Neural progenitor cell (in vitro differentiated cells): ENCODE measurements around the gene DBNL. TPM values are rescaled to one million over a fixed set of nuclear protein-coding genes. Genes with fewer than 3 reads are reported as not detected.

Experiments
- DNase-seq: peaks from one replicate; pipeline ENCODE4 v3.0.0-alpha.2; 2016; ENCODE audit warnings: low spot score
- H2AFZ ChIP-seq: fragments of 200-600 bp; sonication (generic); replicated peaks from 2 replicates; pipeline ENCODE4 v1.6.1; 2016; ENCODE audit warnings: antibody characterized with exemption
- H3F3A ChIP-seq: fragments of 200-600 bp; sonication (generic); 2 replicates; pipeline ENCODE4 v1.6.1; 2016; ENCODE audit warnings: antibody characterized with exemption, low read depth
- H3K27ac ChIP-seq: fragments of 200-600 bp; sonication (generic); 2 replicates; pipeline ENCODE4 v1.5.1; 2016; ENCODE audit warnings: mild to moderate bottlenecking
- H3K27me3 ChIP-seq: fragments of 200-600 bp; sonication (generic); 2 replicates; pipeline ENCODE4 v1.6.1; 2016; ENCODE audit warnings: mild to moderate bottlenecking, moderate library complexity
- H3K36me3 ChIP-seq: fragments of 200-600 bp; sonication (generic); 2 replicates; pipeline ENCODE4 v1.5.1; 2016
- H3K4me1 ChIP-seq: fragments of 200-600 bp; sonication (generic); 2 replicates; pipeline ENCODE4 v1.6.1; 2016; ENCODE audit warnings: mixed run types
- H3K4me2 ChIP-seq: fragments of 200-600 bp; sonication (generic); 2 replicates; pipeline ENCODE4 v1.6.1; 2016
- H3K4me3 ChIP-seq: fragments of 200-600 bp; sonication (generic); 2 replicates; pipeline ENCODE4 v1.5.1; 2016
- H3K79me2 ChIP-seq: fragments of 200-600 bp; sonication (generic); 2 replicates; pipeline ENCODE4 v1.6.1; 2016; ENCODE audit warnings: low read depth
- H3K9ac ChIP-seq: fragments of 200-600 bp; sonication (generic); 2 replicates; pipeline ENCODE4 v1.6.1; 2016
- H3K9me3 ChIP-seq: fragments of 200-600 bp; sonication (generic); 2 replicates; pipeline ENCODE4 v1.5.1; 2016; ENCODE audit warnings: low read depth
- H4K20me1 ChIP-seq: fragments of 200-600 bp; sonication (generic); 2 replicates; pipeline ENCODE4 v1.6.1; 2016; ENCODE audit warnings: low read depth
- H3K27ac Mint-ChIP-seq: 3 replicates; pipeline ENCODE4 v1.8.0; 2021; ENCODE audit warnings: mixed read lengths
- H3K27me3 Mint-ChIP-seq: 2 replicates; pipeline ENCODE4 v1.8.0; 2022; ENCODE audit warnings: low read depth, mild to moderate bottlenecking, inconsistent platforms, moderate library complexity, mixed read lengths; ENCODE audit not compliant: insufficient read depth
- H3K36me3 Mint-ChIP-seq: 3 replicates; pipeline ENCODE4 v1.8.0; 2021; ENCODE audit warnings: mixed read lengths
- H3K4me1 Mint-ChIP-seq: 3 replicates; pipeline ENCODE4 v1.8.0; 2021; ENCODE audit warnings: mixed read lengths
- H3K4me3 Mint-ChIP-seq: 3 replicates; pipeline ENCODE4 v1.8.0; 2021; ENCODE audit warnings: mild to moderate bottlenecking, moderate library complexity, mixed read lengths
- H3K9me3 Mint-ChIP-seq: 3 replicates; pipeline ENCODE4 v1.8.0; 2020; ENCODE audit warnings: mixed read lengths
- EZH2 ChIP-seq: fragments of 200-600 bp; sonication (generic); IDR thresholded peaks from 2 replicates; pipeline ENCODE4 v1.6.1; 2017; ENCODE audit warnings: antibody characterized with exemption, mild to moderate bottlenecking, moderate library complexity
- EZH2phosphoT487 ChIP-seq: fragments of 200-600 bp; sonication (generic); IDR thresholded peaks from 2 replicates; pipeline ENCODE4 v1.6.1; 2017; ENCODE audit warnings: antibody characterized with exemption
- total RNA-seq: library from RNA; depleted of rRNA; stranded (reverse); fragments of >200 nt; gene quantifications from 2 replicates; pipeline ENCODE4 v1.2.3, GENCODE V29; 2015; ENCODE audit warnings: low replicate concordance
- TF ChIP-seq, protein P1 (sequence below): fragments of 200-600 bp; sonication (generic); IDR thresholded peaks from 2 replicates; pipeline ENCODE4 v1.5.1; 2017; ENCODE audit warnings: antibody characterized with exemption, mild to moderate bottlenecking

The DBNL gene
- total RNA-seq, 1 donor from 2014 or later: 31.4 TPM

DNA sequence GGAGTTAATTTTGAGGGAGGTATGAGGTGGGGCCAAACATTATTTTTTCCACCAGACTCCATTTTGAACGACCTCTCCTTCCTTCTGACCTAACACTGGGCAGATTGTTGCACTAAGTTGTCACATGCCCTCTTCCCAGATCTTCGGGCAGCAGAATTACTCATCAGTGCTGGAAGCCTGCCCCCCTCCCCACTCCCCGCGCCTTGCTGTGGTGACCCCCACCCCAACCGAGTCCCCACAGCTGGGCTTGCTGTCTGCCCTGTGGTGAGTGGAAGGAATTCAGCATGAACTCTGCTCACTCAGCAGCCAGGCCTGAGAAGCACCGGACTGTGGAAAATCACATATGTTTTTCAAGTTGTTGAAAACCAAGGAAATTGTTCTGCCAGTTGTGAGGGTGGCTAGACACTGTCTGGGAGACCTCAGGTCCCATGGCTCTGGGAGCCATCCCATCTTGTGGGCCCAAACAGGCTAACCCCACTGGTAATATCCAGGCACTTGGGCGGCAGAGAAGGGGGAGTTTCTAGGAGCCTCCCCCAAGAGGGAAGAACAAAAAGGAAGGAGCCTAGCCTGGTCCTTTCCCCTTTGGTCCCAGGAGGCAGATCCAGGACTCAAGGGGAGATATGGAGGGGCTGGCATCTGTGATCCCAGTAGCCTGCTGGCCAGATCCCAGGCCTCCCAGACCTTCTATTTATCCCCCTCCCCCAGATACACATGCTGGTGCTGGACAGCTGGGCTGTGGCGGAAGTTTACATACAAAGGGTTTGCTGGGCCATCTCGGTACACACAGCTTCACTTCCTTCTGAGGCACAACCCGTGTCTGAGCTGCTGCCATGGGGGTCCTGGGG lies 56.2 kb downstream of the DBNL start:
- Mint-ChIP-seq H3K4me1 (peaks cover 29% of the 10 kb centered on the region), H3K27me3 (peaks cover 10% of the 10 kb centered on the region), H3K9me3 (no peaks in the 10 kb centered on the region), H3K4me3 (no peak overlapping the region), H3K36me3 (no peaks in the 10 kb centered on the region), H3K27ac (peak overlapping the region; percentile 83)
- no peak overlapping the region for H2AFZ ChIP-seq
- H3K4me1 ChIP-seq: no peaks in the 10 kb centered on the region
- H3K4me3 ChIP-seq: no peak overlapping the region
- no peaks in the 10 kb centered on the region for H3K9me3 ChIP-seq
- TF ChIP-seq EZH2phosphoT487 (no peak), EZH2 (no peak)
- TF ChIP-seq, protein P1, sequence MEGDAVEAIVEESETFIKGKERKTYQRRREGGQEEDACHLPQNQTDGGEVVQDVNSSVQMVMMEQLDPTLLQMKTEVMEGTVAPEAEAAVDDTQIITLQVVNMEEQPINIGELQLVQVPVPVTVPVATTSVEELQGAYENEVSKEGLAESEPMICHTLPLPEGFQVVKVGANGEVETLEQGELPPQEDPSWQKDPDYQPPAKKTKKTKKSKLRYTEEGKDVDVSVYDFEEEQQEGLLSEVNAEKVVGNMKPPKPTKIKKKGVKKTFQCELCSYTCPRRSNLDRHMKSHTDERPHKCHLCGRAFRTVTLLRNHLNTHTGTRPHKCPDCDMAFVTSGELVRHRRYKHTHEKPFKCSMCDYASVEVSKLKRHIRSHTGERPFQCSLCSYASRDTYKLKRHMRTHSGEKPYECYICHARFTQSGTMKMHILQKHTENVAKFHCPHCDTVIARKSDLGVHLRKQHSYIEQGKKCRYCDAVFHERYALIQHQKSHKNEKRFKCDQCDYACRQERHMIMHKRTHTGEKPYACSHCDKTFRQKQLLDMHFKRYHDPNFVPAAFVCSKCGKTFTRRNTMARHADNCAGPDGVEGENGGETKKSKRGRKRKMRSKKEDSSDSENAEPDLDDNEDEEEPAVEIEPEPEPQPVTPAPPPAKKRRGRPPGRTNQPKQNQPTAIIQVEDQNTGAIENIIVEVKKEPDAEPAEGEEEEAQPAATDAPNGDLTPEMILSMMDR: no peak
- no peaks in the 10 kb centered on the region for H3K79me2 ChIP-seq
- no peaks in the 10 kb centered on the region for H3K36me3 ChIP-seq
- H3K4me2 ChIP-seq: no peak overlapping the region
- H3K27me3 ChIP-seq: peaks cover 40% of the 10 kb centered on the region
- peaks cover 5% of the 10 kb centered on the region for H3F3A ChIP-seq
- no peak overlapping the region for H3K27ac ChIP-seq
- no peak overlapping the region for H3K9ac ChIP-seq
- no peak for DNase-seq
- H4K20me1 ChIP-seq: peaks cover 3% of the 10 kb centered on the region

GRCh38 chr7:44101303-44101965 lies 56.9 kb downstream of the DBNL start:
- no peak overlapping the region for H3K4me2 ChIP-seq
- Mint-ChIP-seq H3K4me1 (peaks cover 32% of the 10 kb centered on the region), H3K27ac (no peak overlapping the region), H3K27me3 (peaks cover 10% of the 10 kb centered on the region), H3K4me3 (no peak overlapping the region), H3K36me3 (peaks cover 3% of the 10 kb centered on the region), H3K9me3 (no peaks in the 10 kb centered on the region)
- no peak overlapping the region for H3K27ac ChIP-seq
- H3K27me3 ChIP-seq: peaks cover 44% of the 10 kb centered on the region
- H3K4me3 ChIP-seq: no peak overlapping the region
- H3K79me2 ChIP-seq: no peaks in the 10 kb centered on the region
- no peak overlapping the region for H3K9ac ChIP-seq
- no peak overlapping the region for H2AFZ ChIP-seq
- DNase-seq: no peak
- H3K4me1 ChIP-seq: no peaks in the 10 kb centered on the region
- H3K9me3 ChIP-seq: no peaks in the 10 kb centered on the region
- peaks cover 5% of the 10 kb centered on the region for H3F3A ChIP-seq
- peaks cover 4% of the 10 kb centered on the region for H4K20me1 ChIP-seq
- H3K36me3 ChIP-seq: no peaks in the 10 kb centered on the region
- no peak for TF ChIP-seq EZH2

GRCh38 chr7:44101966-44102845 lies 57.7 kb downstream of the DBNL start:
- H3K4me3 ChIP-seq: no peak overlapping the region
- TF ChIP-seq, protein P1: no peak
- TF ChIP-seq EZH2phosphoT487 (no peak), EZH2 (no peak)
- peaks cover 4% of the 10 kb centered on the region for H4K20me1 ChIP-seq
- Mint-ChIP-seq H3K4me3 (peak overlapping the region; percentile 77), H3K27ac (peak overlapping the region; percentile 87), H3K36me3 (peaks cover 3% of the 10 kb centered on the region), H3K27me3 (peaks cover 10% of the 10 kb centered on the region), H3K4me1 (peaks cover 32% of the 10 kb centered on the region), H3K9me3 (no peaks in the 10 kb centered on the region)
- no peak for DNase-seq
- H3K9ac ChIP-seq: no peak overlapping the region
- H3K27ac ChIP-seq: no peak overlapping the region
- no peak overlapping the region for H2AFZ ChIP-seq
- H3F3A ChIP-seq: peaks cover 5% of the 10 kb centered on the region
- no peaks in the 10 kb centered on the region for H3K36me3 ChIP-seq
- no peaks in the 10 kb centered on the region for H3K4me1 ChIP-seq
- peaks cover 44% of the 10 kb centered on the region for H3K27me3 ChIP-seq
- no peaks in the 10 kb centered on the region for H3K9me3 ChIP-seq
- no peaks in the 10 kb centered on the region for H3K79me2 ChIP-seq
- no peak overlapping the region for H3K4me2 ChIP-seq
